AG10803 (cell line): ENCODE measurements around the gene C2orf72.
A peak's percentile ranks its signal among the peaks of the same experiment; 100 is the strongest.

ENCODE experiments used
- DNase-seq: peaks from one replicate; pipeline ENCODE4 v3.0.0; 2010; ENCODE audit warnings: low read depth
- H3K4me3 ChIP-seq: 2 replicates; pipeline ENCODE4 v1.5.1; 2011; ENCODE audit warnings: mild to moderate bottlenecking, low read length, control low read depth
- TF ChIP-seq, protein P1 (sequence below): conservative IDR thresholded peaks from 2 replicates; pipeline ENCODE4 v1.5.1; 2011; ENCODE audit warnings: mild to moderate bottlenecking, low read length, control low read depth, inconsistent platforms

The C2orf72 gene

DNA sequence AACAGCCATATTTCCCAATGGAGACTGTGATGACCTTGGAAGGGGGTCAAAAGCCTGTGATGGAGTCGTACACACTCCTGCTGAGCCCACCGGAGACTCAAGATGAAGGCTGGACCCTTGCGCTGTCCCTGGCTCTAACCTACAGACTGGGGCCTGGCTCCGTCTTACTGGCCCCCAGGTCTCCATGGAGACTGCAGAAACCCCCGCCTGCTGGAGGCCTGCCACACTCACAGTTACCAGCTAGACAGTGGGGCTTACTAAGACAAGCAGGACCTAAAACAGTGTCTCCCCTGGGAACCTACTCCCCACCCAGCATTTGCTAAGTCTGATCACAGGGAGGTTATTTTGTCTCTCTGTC is 9.6 kb downstream of the C2orf72 start:
- no peak for DNase-seq
- TF ChIP-seq, protein P1, sequence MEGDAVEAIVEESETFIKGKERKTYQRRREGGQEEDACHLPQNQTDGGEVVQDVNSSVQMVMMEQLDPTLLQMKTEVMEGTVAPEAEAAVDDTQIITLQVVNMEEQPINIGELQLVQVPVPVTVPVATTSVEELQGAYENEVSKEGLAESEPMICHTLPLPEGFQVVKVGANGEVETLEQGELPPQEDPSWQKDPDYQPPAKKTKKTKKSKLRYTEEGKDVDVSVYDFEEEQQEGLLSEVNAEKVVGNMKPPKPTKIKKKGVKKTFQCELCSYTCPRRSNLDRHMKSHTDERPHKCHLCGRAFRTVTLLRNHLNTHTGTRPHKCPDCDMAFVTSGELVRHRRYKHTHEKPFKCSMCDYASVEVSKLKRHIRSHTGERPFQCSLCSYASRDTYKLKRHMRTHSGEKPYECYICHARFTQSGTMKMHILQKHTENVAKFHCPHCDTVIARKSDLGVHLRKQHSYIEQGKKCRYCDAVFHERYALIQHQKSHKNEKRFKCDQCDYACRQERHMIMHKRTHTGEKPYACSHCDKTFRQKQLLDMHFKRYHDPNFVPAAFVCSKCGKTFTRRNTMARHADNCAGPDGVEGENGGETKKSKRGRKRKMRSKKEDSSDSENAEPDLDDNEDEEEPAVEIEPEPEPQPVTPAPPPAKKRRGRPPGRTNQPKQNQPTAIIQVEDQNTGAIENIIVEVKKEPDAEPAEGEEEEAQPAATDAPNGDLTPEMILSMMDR: no peak

DNA sequence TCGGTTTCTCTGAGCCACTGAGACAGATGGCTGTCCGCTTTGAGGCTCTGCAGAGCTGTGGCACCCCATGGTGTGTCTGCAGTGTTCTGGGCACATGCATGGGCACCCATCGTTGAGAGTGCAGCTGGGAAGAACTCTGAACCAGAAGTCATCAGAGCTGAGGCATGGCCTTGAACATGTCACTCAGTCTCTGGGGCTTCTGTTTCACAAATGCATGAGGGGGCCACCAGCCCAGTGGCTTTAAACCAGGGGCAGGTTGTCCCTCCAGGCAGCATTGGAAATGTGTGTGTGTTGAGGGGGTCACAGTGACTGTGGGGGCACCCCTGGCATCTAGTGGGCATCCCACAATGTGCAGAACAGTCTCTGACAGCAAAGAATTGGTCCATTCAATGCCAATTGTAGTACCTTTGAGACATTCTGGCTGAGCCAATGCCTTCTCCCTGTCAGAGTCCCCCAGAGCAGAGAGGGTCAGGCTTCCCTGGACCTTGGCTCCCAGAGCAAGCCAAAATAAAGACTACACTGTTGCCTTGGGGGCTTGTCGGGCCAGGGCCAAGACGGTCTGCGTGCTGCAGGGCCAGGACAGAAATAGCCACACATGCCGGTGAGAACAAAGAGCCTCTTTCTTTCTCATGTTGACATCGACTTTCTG is 10.1 kb downstream of the C2orf72 start:
- TF ChIP-seq, protein P1: no peak
- no peak for DNase-seq
- H3K4me3 ChIP-seq: no peak overlapping the region

More for the DNA sequence above, 9.6 kb downstream of the C2orf72 start:
- H3K4me3 ChIP-seq: no peak overlapping the region

DNA sequence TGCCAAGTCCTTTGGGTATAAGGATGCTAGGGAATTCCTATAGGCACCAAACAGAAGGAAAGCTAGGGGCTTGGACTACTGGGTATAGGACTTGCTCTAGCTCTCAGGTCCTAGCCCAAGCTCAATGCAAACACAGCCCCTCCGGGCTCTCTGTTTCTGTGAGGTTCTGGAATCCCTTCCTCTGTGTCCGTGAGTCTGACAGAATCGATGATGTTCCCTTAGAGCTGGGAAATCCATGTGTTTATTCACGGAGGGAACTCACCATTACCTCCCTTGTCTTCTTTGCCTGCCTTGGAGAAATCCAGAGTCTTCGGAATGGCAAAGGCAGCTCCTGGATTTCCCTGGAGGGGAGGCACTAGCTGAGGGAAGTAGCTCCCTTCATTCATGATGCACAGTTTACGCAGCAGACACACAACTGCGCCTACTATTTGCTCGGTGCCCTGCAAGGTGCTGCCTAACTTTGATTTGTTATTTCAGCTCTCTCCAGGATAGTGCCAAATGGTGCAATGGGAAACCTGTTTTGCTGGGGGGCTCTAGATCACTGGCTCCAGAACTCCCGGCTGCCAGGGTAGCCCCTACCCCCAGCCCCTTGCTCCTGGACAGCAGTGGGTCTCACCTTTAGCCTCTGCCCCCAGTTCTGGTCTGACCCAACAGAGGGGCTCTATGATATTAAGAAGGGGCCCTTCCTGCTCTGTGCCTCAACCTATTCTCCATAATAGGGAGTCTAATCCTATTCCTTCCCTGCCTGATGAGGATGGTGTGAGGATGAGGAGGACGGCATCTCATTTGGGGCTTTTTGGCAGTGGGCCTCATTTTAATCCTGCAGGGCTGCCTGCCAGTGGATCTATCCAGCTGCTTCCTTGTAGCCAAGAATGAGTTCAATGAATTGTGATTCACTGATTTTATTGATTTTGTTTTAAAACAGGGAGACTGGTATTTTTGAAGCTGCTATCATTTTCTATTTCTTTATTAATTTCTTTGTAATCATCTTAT is 10.9 kb downstream of the C2orf72 start:
- no peak overlapping the region for H3K4me3 ChIP-seq
- TF ChIP-seq, protein P1: no peak
- no peak for DNase-seq

DNA sequence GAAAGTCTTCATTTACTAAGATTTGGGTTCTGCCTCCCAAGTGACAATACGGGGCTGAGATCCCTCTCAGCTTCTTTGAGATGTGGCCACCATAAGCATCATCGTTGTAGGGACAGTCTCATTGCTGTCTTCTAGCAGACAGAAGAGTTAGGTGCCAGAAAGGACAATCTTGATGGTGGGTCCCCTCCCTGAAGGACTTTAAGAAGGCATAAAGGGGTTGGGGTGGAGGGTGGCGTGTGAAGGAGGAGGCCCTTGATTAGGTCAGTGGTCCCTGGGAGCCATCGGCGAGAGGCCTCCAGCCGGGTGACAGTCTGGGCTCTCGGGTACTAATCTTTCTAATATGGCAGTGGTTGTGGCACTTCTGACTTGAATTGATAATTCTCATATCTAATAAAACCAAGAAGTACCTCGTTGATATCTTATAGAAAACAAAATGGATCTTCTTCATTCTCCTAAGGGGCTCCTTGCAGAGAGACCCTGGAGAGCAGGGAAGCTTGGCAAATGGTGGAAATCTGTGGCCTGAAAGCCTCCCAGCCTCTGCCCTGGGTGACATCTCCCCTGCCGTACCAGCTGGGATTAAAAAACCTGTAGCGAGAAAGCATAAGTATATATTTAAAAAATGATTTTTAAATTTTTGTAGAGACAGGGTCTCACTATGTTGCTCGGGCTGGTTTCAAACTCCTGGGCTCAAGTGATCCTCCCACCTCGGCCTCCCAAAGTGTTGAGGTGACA is 12.1 kb downstream of the C2orf72 start:
- no peak for DNase-seq
- H3K4me3 ChIP-seq: no peak overlapping the region
- TF ChIP-seq, protein P1: no peak

DNA sequence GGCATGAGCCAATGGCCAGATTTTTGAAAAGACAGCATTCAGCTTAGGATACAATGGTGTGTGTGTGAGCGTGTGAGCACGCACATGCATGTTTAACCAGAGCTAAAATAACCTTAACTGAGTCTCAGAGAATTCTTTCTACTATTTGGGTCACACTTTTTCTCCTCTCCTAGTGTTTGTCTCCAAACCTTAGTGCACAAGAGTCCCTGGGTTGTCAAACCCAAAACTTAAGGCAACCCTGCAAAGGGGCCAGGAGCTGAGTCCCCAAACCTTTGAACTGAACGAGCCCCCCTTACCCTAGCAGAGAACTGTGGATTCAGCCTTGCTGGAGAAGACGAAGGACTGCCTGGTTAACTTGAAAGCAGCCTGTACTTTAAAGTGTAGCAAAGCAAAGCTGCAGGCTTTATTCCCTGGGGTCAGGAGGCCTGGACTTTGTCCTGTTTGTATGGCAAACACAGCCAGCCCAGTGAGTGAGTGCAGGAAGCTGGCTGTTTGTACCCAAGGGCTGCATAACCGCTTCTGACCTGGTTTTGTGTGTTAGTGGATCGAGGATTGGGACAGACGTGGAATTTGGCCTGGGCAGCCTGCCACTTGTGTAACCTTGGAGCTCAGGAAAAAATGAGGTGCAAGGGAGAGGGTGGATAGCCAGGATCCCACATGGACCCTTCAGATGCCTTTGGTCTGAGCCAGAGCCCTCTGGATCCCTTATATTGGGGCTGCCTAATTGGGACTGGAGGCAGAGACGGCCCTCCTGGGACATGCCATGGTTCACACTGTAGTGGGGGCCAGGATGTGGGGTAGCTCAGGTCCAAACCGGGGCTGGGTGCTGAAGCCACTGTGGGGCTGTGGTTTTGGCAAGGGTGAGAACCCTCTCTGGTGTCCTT is 12.9 kb downstream of the C2orf72 start:
- DNase-seq: peak; percentile 17
- TF ChIP-seq, protein P1: no peak
- H3K4me3 ChIP-seq: no peak overlapping the region

DNA sequence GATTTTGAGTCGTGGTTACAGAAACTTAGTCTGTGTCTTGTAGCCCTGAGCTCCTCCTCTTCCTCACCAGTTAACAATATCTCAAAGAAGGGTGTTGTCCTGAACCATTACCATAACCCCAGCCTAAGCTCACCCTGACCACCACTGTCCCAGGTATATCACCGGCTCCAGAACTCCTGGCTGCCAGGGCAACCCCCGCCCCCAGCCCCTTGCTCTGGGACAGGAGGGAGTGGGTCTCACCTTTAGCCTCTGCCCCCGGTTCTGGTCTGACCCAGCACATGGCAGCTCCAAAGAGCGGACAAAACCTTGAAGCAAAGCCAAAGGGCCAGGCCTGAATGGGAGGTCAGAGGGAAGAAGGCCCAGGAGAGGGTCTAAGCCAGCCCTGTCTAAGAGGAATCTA is 13.8 kb downstream of the C2orf72 start:
- DNase-seq: no peak
- TF ChIP-seq, protein P1: no peak
- H3K4me3 ChIP-seq: no peak overlapping the region
